A549 treated with CORT108297 at 1 μM for 4 hours (cell line): ENCODE results near the gene MSX2. TPM values are rescaled to one million over a fixed set of nuclear protein-coding genes. Genes with fewer than 3 reads are reported as not detected.

ENCODE experiments used
- total RNA-seq: library from RNA; stranded (reverse); fragments of 200-300 nt; extraction: Qiagen RNA extraction; gene quantifications from 5 replicates; pipeline ENCODE4 v1.2.3, GENCODE V29; 2022

The MSX2 gene
- 3.8 to 5.5 TPM (median 5.0 TPM) in 5 replicates for total RNA-seq

DNA sequence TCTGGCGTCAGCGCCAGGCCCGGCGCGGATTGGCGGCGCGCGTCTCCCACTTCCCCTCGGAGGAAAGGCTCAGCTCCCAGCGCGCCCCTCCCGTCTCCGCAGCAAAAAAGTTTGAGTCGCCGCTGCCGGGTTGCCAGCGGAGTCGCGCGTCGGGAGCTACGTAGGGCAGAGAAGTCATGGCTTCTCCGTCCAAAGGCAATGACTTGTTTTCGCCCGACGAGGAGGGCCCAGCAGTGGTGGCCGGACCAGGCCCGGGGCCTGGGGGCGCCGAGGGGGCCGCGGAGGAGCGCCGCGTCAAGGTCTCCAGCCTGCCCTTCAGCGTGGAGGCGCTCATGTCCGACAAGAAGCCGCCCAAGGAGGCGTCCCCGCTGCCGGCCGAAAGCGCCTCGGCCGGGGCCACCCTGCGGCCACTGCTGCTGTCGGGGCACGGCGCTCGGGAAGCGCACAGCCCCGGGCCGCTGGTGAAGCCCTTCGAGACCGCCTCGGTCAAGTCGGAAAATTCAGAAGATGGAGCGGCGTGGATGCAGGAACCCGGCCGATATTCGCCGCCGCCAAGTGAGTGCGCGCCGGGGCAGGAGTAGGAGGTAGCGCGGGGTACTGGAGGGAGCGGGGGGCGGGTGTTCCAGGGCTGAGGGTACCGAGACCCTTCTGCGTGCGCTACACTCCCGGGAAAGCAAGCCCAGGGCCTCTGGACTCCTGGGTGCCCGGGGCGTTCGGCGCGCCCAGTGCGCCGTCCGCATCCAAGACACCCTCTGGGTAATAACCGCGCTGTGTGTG, at the start of gene MSX2:
Gene MSX2 (plus strand): TSS at position 99 of the 777 bp plus-strand sequence. CDS start 78 bp downstream, at position 177.

